Renal cortex interstitium (tissue), 15 donors: ENCODE data around the gene NR1H2. TPM values are rescaled to one million over a fixed set of nuclear protein-coding genes. Genes with fewer than 3 reads are reported as not detected.
"Not testable (repeated sequence)": the region's sequence is repeated elsewhere in the genome, so short reads cannot be mapped to it uniquely, and the experiment has no call there.

ENCODE experiments used
- DNase-seq, 11 donors: peaks; one replicate each; pipeline ENCODE4 v3.0.0-alpha.2; 2013; ENCODE audit warnings: low read depth in 9 of 11, low spot score in 4 of 11; ENCODE audit errors: extremely low read depth in 1 of 11
- long read RNA-seq, 16 experiments: transcript quantifications; one replicate each; lab custom pipeline, GENCODE V29; 2026
- polyA plus RNA-seq, 3 donors: library from polyadenylated mRNA; unstranded; fragments of 120-200 nt; gene quantifications; one replicate each; pipeline ENCODE4 v1.2.1, GENCODE V29; 2013; ENCODE audit not compliant: insufficient read length in 3 of 3

The NR1H2 gene
- polyA plus RNA-seq = 10 to 100 TPM; 25.0 to 43.5 (median 38.5) TPM
- long read RNA-seq, donor 1, transcript NR1H2-201 (10 exons, 1,998 nt) = major isoform, 7 of 14 reads
- long read RNA-seq, donor 1, partial matches to known transcripts = 0 of 14 reads
- long read RNA-seq, donor 1, other reads (novel, unspliced or antisense) = 7 of 14 reads
- long read RNA-seq, donor 2, transcript NR1H2-201 (10 exons, 1,998 nt) = major isoform, 8 of 9 reads
- long read RNA-seq, donor 2, partial matches to known transcripts = 0 of 9 reads
- long read RNA-seq, donor 2, other reads (novel, unspliced or antisense) = 0 of 9 reads
- long read RNA-seq, donor 3, transcript NR1H2-201 (10 exons, 1,998 nt) = major isoform, 17 of 17 reads
- long read RNA-seq, donor 3, partial matches to known transcripts = 0 of 17 reads
- long read RNA-seq, donor 3, other reads (novel, unspliced or antisense) = 0 of 17 reads
- long read RNA-seq, donor 4, transcript NR1H2-201 (10 exons, 1,998 nt) = major isoform, 16 of 16 reads
- long read RNA-seq, donor 4, partial matches to known transcripts = 0 of 16 reads
- long read RNA-seq, donor 4, other reads (novel, unspliced or antisense) = 0 of 16 reads
- long read RNA-seq, donor 5, transcript NR1H2-201 (10 exons, 1,998 nt) = major isoform, 21 of 21 reads
- long read RNA-seq, donor 5, partial matches to known transcripts = 0 of 21 reads
- long read RNA-seq, donor 5, other reads (novel, unspliced or antisense) = 0 of 21 reads
- long read RNA-seq, donor 6, transcript NR1H2-201 (10 exons, 1,998 nt) = major isoform, 9 of 12 reads
- long read RNA-seq, donor 6, partial matches to known transcripts = 0 of 12 reads
- long read RNA-seq, donor 6, other reads (novel, unspliced or antisense) = 0 of 12 reads
- long read RNA-seq, donor 7, transcript NR1H2-201 (10 exons, 1,998 nt) = major isoform, 15 of 25 reads
- long read RNA-seq, donor 7, partial matches to known transcripts = 10 of 25 reads
- long read RNA-seq, donor 7, other reads (novel, unspliced or antisense) = 0 of 25 reads
- long read RNA-seq, donor 8, transcript NR1H2-201 (10 exons, 1,998 nt) = major isoform, 13 of 66 reads
- long read RNA-seq, donor 8, partial matches to known transcripts = 52 of 66 reads
- long read RNA-seq, donor 8, other reads (novel, unspliced or antisense) = 0 of 66 reads
- long read RNA-seq, donor 9, transcript NR1H2-201 (10 exons, 1,998 nt) = major isoform, 12 of 13 reads
- long read RNA-seq, donor 9, partial matches to known transcripts = 0 of 13 reads
- long read RNA-seq, donor 9, other reads (novel, unspliced or antisense) = 0 of 13 reads
- long read RNA-seq, donor 10, transcript NR1H2-201 (10 exons, 1,998 nt) = major isoform, 16 of 23 reads
- long read RNA-seq, donor 10, partial matches to known transcripts = 6 of 23 reads
- long read RNA-seq, donor 10, other reads (novel, unspliced or antisense) = 0 of 23 reads
- long read RNA-seq, donor 11, transcript NR1H2-201 (10 exons, 1,998 nt) = major isoform, 7 of 9 reads
- long read RNA-seq, donor 11, partial matches to known transcripts = 0 of 9 reads
- long read RNA-seq, donor 11, other reads (novel, unspliced or antisense) = 0 of 9 reads
- long read RNA-seq, donor 12, partial matches to known transcripts = 0 of 1 reads
- long read RNA-seq, donor 12, other reads (novel, unspliced or antisense) = 0 of 1 reads
- long read RNA-seq, donor 13, transcript NR1H2-201 (10 exons, 1,998 nt) = major isoform, 23 of 26 reads
- long read RNA-seq, donor 13, partial matches to known transcripts = 0 of 26 reads
- long read RNA-seq, donor 13, other reads (novel, unspliced or antisense) = 0 of 26 reads
- long read RNA-seq, donor 14, transcript NR1H2-201 (10 exons, 1,998 nt) = major isoform, 10 of 12 reads
- long read RNA-seq, donor 14, partial matches to known transcripts = 0 of 12 reads
- long read RNA-seq, donor 14, other reads (novel, unspliced or antisense) = 0 of 12 reads
- long read RNA-seq, donor 15, partial matches to known transcripts = 0 of 3 reads
- long read RNA-seq, donor 15, other reads (novel, unspliced or antisense) = 0 of 3 reads
- long read RNA-seq, donor 16, transcript NR1H2-201 (10 exons, 1,998 nt) = major isoform, 38 of 79 reads
- long read RNA-seq, donor 16, partial matches to known transcripts = 5 of 79 reads
- long read RNA-seq, donor 16, other reads (novel, unspliced or antisense) = 35 of 79 reads

DNA sequence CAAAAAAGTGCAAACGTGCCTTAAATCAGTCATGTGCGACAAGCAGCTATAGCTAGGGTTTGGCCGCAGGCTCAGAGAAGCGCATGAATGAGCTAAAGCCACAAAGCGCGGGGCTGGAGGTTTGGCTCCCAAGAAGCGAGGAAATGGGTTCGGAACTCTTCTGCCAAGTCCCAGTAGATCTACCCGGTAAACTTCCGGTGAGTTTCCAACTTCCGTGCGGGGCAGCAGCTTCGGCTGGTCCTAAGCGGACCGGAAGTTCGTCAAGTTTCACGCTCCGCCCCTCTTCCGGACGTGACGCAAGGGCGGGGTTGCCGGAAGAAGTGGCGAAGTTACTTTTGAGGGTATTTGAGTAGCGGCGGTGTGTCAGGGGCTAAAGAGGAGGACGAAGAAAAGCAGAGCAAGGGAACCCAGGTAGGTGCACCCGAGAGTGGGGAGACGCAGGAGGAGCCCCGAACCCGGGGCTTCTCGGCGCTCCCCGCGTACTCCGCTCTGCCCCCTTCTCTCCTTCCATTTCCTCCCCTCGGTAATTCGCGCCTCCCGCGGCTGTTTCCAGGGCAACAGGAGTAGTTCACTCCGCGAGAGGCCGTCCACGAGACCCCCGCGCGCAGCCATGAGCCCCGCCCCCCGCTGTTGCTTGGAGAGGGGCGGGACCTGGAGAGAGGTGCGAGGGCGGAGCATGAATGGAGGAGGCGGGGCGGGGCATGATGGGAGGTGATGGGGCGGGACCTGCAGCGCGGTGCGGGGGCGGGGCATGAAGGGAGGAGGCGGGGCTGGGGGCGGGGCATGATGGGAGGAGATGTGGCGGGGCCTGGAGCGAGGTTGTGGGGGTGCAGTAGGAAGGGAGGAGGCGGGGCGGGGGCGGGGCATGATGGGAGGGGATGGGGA is at the start of gene NR1H2:
Gene NR1H2 (plus strand): TSS at position 292 of the 885 bp plus-strand sequence. CDS start 1,149 bp downstream, outside the sequence.
- peak; percentile 90 to 96 (median 94) for DNase-seq

- DNase-seq = no peak
Observed at GRCh38 chr19:50327013-50327412, 49.2 kb upstream of the NR1H2 start.

- DNase-seq = no peak
Observed at GRCh38 chr19:50327461-50328223, 48.6 kb upstream of the NR1H2 start.

DNA sequence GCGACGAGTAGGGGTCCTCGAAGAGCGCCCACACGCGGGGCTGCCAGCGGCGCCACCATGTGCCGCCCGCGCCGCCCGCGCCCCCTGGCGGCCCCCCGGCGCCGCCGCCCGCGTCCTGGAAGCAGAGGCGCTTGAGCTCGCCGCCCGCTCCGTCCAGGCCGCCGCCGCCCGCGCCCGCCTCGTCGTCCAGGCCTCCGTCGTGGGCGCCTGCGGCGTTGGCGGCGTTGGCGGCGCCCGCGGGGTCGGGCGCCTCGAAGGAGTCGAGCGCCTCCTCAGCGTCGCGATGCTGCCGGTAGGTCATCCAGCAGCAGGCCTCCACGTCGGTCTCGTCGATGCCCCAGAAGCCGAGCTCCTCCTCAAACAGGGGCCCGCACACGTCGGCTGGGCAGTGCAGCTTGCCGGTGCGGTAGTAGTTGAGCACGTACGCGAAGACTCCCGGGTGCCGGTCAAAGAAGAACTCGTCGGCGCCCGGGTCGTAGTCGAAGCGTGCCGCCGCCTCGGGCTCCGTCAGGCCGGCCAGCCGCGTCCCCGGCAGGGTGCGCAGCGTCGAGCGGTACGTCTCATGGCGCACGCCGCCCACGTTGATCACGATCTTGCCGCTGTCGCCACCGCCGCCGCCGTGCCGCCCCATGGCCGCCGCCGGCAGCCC is 47.9 kb upstream of the NR1H2 start:
- DNase-seq = no peak

DNA sequence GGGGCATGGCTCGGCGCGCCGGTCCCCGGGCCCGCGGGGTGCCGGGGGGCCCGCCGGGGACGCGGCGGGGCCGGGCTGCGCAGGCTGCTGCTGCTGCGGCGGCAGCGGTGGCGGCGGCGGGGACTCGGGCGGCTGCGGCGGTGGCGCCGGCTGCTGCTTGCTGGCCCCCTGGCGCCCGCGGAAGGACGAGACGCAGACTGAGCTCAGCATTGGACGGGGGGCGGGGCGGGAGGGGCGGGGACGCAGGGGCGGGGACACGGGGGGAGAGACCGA is 47.4 kb upstream of the NR1H2 start:
- DNase-seq = no peak

DNA sequence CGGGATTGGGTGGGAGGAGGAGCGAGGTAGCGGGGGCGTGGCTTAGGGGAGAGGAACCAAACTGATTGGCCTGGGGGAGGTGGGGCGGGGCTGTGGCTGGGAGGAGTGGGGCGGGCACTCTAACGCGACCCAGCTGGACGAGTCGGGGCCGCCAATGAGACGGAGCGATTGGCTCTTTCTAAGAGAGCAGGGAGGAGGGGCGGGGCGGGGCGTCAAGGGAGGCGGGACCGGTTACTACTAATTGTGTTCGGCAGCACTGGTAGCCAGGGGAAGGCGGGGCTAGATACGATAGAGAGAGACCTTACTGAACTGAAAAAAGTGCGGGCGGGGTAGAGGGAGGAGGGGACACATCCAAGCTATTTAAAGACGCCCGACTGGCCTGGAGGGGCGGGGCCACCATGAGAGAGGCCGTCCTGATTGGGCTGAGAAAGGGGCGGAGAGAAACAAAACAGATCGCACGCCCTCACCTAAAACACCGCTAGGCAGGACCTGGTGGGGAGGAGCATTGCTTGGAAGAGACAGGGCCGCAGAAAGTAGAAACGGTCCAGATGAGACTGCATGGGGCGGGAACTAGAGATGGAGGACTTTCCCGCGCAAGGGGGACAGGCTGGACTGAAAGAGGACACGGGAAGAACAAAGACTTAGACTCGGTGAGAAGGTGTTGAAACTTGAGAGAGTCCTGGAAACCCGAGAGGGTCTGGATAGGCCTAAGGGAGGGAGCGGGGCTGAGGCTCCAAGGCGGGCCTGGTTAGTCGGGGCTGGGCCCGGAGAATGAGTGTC is 46.9 kb upstream of the NR1H2 start, which contains the start of gene KCNC3:
Gene KCNC3 (minus strand): TSS at position 232 of the 780 bp plus-strand sequence. CDS start 295 bp downstream, outside the sequence.
- DNase-seq = peak; percentile 91 to 99 (median 96)

GRCh38 chr19:50329926-50330294 is 46.3 kb upstream of the NR1H2 start:
- DNase-seq = not testable (repeated sequence)

DNA sequence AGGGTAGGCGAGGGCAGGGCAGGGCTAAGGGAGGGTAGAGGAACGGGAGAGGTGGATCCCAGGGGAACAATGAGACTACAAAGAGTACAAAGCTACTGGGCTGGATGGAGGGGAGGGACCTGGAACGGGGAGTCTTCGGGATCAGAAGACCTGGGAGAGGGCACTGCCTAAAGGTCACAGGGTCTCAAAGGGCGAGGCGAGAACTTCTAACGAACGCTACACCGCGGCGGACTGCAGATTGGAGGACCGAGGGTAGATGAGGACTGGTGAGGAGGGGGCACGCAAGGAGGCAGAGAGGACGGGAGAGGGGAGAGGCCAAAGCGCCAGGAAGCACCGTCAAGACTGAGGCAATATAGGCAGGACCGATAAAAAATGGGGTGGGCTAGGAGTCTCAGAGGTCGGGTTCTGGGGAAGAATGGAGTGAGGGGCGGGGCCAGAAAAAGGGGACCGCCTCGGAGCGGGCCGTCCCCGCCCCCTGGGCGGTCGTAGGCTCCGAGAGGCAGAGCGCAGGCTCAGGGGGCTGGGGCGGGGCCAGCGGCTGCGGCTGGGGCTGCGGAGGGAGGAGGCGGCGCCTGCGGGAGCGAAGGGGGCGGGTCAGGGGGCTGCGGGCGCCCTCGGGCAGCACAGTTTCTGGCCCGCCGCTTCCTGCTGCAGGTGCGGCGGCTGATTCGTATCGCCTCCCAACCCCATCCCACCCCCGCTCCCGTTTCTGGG is 45.7 kb upstream of the NR1H2 start:
- DNase-seq = peak in 9 of 11 donors; percentile 74 to 87 (median 80)

GRCh38 chr19:50331221-50331993 is 44.9 kb upstream of the NR1H2 start:
- no peak for DNase-seq

DNA sequence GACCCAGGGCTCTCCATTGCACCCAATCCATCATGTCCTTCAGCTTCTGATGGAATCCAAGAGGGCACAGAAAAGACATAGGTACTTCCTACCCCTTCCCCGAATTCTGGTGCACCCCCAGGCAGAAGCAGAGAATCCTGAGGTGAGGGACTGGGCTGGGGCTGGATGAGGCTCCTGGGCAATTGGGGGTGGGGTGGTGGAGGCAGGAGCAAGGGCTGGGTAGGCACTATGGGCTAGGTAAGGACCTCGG is 44.3 kb upstream of the NR1H2 start:
- DNase-seq = no peak

- DNase-seq = peak in 3 of 11 donors; percentile 59 to 71 (median 62)
Observed at GRCh38 chr19:50332244-50333038, 43.8 kb upstream of the NR1H2 start.

- peak in 10 of 11 donors; percentile 80 to 93 (median 89) for DNase-seq
Observed at GRCh38 chr19:50333235-50333736, 43.0 kb upstream of the NR1H2 start.
